Stimulated activated CD4-positive, alpha-beta T cell treated with anti-CD3 and anti-CD28 coated beads, Interleukin-15, amount 100 ng/mL, for 24 hours (primary cell): ENCODE measurements around the gene KIF22.
A peak's percentile ranks its signal among the peaks of the same experiment; 100 is the strongest.
"Not testable (repeated sequence)": the region's sequence is repeated elsewhere in the genome, so short reads cannot be mapped to it uniquely, and the experiment has no call there.

ENCODE experiments used
- DNase-seq: peaks from one replicate; pipeline ENCODE4 v3.0.0-alpha.2; 2020

The KIF22 gene

DNA sequence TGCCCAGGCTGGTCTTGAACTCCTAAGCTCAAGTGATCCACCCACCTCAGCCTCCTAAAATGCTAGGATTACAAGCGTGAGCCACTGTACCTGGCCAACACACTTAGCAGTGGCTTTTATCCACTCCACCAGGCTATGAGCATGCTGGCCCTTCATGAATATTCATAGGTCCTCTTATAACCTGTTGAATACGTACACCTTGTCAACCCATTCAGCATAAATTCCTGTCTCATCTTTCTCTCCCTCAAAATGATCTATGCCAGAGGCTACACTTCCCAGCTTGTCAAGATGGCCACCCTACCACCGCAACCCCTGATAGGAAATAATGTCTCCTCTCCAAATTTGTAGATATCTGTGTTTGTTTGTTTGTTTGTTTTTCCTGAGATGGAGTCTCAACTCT is 23.5 kb upstream of the KIF22 start:
- no peak for DNase-seq

DNA sequence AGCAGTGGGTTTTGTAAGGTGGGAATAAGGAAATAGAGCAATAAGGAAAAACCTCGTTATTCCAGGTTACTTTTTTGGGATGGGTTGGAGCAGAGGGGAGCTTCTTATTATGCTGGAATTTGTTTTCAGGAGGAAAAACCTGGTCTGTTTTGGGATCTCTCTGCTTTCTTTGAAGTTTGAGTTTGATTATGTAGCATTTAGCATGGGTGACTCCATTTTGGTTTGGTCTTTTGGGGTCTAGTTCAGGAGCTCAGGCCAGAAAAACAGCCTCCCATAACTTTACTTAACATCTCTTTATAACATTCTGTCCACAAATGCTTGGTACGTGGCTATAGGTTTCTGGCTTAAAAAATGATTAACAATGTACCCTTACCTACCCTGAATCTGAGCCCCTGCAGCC is 21.0 kb upstream of the KIF22 start:
- no peak for DNase-seq

DNA sequence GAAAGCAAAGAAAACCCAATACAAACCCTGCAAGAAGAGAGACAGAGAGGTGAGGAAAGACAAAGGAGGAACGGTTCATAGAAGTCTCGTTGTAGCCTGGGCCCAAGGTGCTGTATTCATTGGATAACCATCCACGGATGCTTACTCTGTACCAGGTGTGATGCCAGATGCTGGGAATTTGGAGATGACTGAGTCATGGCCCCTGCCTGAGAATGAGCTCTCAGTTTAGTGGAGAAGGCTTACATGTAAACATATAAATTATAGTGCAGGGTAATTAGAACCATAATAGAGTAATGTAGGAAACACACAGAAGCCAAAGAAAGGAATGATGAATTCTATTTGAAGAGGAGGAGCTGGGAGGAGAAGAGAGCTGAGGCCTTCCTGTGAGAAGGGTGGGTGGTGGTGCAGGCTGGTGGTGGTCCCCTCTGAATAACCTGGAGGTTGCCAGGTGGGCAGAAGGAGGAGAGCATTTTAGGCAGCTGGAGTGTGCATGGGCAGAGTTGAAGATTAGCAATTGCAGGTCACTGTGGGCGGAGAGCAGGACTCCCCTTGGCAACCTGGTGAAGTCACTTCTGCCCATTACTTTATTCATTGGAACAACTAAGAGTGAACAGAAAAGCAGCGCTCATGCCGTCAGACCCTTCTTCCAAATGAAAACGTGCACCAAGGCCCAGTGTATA is 20.2 kb upstream of the KIF22 start:
- no peak for DNase-seq

DNA sequence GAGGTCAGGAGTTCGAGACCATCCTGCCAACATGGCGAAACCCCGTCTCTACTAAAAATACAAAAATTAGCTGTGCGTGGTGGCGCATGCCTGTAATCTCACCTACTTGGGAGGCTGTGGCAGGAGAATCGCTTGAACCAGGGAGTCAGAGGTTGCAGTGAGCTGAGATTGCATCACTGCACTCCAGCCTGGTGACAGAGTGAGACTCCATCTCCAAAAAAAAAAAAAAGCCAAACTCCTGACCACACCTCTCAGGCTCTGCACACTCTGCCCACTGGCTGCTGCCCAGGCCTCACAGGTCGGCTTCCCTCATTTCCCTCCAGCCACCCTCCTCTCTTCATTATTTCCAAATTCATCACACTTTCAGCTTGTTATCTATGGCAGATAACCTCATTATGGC is 18.2 kb upstream of the KIF22 start:
- not testable (repeated sequence) for DNase-seq

DNA sequence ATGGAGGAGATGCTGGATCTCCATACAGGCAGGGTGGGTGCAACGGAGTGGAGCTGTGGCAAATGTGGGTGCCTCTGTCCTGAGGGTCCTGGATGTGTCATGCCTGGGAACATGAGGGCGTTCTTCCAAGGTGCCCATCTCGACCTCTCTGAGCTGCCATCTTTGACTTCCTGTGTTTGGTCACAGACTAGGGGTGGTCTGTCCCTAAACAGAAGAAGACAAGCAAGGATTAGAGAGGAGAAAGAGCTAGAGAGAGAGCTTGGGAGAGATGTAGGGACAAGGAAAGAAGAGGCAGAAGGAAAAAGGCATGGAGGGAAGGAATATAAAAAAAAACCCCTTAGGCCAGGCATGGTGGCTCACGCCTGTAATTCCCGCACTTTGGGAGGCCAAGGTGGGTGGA is 15.8 kb upstream of the KIF22 start:
- DNase-seq: no peak

DNA sequence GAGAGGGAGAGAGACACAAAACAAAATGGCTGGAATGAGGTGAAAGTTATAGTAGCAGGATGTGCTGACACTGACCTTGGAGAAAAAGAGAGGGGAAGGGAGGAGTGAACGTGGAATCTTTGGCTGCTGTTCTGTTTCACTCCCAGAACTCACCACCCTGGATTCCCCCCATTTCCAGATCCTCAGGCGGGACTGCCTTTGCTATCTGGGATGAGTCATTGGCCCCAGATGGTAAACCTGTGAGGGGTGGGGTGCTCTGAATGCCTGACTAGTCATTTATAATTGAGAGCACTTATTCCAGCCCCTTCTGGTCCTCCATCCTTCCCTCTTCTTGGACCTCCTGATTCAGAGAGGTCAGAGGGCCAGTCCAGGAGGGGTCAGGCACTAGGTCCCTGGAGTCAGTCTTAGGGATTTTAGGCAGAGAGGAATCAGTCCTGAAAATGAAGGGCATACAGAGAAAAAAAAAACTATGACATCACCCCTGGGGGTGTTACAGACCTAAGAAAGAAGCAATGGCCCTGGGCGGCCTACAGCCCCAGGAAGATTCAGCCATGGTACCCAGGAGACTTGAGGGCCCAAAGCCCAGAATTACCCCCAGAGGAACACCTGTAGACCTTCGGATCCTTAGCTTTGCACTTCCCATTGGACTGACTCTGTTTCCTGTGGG is 14.7 kb upstream of the KIF22 start:
- no peak for DNase-seq

DNA sequence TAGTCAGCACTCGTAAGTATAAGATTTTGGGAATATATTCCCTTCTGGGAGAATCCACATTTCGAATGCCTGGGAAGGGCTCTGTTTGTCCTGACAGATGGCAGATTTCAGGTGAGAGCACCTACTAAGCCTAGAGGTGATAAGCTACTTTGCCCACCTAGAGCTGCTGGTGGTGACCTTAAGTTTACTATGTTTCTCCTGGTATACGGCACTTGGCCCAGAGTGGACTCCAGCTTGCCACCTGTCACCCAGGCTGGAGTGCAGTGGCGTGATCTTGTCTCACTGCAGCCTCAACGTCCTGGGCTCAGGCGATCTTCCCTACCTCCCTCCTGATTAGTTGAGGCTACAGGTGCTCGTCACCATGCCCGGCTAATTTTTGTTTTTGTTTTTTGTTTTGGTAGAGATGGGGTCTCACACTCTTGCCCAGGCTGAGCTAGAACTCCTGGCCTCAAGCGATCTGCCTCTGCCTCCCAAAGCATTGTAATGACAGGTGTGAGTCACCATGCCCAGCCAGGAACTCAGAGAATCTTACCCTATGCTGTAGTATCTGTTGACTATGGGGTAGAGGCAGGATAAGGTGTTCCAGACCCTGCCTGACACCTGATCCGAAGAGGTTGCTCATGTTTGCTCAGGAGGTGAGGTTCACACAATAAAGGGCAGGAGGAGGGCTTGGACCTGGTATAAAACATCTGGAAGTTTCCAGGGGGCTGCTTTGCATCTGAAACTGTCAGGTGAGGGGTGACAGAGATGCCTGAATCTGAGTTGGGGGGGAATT is 12.8 kb upstream of the KIF22 start, which contains the start of gene ZG16:
TSS of gene ZG16 (plus strand) at position 681 of the 775 bp plus-strand sequence. CDS start 1,011 bp downstream, outside the sequence.
- DNase-seq: no peak

DNA sequence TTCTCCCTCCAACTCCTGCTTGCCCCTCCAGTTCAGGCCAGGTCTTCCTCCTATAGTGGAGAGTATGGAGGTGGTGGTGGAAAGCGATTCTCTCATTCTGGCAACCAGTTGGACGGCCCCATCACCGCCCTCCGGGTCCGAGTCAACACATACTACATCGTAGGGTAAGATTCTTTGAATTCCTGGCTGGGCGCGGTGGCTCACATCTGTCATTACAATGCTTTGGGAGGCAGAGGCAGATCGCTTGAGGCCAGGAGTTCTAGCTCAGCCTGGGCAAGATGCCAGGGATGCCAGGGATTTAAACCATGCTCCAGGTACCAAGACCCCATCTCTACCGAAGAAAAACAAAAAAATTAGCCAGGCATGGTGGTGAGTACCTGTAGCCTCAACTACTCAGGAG is 11.1 kb upstream of the KIF22 start:
- DNase-seq: no peak

DNA sequence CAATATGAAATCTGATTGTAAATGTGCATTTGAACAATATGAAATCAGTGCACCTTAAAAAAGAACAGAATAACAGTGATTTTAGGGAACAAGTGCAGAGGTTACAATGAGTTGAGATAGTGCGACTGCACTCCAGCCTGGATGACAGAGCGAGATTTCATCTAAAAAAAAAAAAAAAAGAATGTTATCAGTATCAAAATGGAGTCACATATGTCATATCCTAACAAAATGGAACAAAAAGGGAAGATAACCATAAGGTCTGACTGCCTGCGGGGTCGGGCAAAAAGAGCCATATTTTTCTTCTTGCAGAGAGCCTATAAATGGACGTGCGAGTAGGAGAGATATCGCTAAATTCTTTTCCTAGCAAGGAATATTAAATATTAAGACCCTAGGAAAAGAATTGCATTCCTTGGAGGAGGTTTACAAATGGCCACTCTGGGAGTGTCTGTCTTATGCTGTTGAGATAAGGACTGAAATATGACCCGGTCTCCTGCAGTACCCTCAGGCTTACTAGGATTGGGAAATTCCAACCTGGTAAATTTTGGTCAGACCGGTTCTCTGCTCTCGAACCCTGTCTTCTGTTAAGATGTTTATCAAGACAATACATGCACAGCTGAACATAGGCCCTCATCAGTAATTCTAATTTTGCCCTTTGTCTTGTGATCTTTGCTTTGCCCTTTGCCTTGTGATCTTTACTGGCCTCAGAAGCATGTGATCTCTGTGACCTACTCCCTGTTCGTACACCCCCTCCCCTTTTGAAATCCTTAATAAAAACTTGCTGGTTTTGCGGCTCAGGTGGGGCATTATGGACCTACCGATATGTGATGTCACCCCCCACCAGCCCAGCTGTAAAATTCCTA is 7.2 kb upstream of the KIF22 start:
- not testable (repeated sequence) for DNase-seq

DNA sequence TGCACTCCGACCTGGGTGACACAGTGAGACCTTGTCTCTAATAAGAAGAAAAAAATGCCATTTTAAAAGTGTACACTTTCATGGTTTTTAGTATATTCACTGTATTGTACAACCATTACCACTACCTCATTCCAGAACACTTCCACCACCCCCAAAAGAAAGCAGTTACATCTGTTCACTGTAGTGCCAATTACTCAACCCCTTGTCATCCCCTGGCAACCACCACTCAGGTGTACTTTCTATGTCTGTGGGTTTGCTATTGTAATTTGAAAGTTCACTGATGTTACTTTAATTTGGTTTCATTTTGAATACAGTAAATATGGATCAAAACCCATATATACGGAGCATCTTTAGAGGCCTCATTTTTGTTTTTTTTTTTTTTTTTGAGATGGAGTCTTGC is 6.4 kb upstream of the KIF22 start:
- DNase-seq: peak; percentile 53

DNA sequence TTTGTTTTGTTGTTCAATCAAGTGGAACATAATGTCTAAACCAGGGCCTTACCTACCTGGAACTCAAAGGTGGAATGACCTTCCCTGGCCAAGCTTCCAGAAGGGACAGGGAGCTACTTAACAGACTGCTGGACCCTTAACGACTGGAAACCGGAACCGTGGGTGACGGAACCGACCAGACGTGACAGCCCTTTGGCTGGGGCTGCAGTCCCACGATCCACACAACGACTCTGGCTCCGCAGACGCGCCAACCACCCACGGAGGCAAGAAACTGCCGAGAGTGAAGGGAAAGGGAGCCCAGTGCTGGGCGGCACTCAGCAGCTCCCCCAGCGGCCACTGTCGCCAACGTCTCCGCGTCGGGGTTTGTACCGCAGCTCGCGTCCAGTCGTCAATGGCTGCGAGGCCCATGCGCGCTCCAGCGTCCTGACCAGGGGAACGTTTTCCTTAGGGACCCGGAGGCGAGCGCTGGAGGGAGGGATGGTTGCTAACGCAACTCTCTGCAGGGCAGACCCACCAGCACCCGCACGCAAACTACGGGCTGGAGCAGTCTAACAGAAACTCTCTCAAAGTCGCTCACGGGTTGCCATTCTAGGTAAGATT is 5.5 kb upstream of the KIF22 start:
- peak; percentile 84 for DNase-seq

DNA sequence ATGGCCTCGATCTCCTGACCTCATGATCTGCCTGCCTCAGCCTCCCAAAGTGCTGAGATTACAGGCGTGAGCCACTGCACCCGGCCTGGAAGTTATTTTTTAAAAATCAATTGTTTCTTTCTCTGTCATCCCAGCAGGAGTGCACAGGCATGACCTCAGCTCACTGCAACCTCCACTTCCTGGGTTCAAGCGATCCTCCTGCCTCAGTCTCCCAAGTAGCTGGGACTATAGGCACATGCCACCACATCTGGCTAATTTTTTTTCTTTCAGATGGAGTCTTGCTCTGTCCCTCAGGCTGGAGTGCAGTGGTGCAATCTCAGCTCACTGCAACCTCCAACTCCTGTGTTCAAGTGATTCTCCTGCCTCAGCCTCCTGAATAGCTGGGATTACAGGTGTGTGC is 3.4 kb upstream of the KIF22 start:
- not testable (repeated sequence) for DNase-seq

DNA sequence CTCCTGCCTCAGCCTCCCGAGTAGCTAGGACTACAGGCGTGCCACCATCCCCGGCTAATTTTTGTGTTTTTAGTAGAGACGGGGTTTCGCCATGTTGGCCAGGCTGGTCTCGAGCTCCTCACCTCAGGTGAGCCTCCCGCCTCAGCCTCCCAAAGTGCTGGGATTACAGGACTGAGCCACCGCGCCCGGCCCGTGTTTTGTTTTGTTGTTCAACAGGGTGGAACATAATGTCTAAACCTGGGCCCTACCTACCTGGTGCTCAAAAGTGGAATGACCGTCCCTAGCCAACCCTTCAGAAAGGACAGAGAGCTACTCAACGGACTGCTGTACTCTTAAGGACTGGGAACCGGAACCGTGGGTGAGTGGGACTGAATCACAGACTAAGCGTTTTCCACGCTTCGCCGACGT is 772 bp upstream of the KIF22 start:
- no peak for DNase-seq

DNA sequence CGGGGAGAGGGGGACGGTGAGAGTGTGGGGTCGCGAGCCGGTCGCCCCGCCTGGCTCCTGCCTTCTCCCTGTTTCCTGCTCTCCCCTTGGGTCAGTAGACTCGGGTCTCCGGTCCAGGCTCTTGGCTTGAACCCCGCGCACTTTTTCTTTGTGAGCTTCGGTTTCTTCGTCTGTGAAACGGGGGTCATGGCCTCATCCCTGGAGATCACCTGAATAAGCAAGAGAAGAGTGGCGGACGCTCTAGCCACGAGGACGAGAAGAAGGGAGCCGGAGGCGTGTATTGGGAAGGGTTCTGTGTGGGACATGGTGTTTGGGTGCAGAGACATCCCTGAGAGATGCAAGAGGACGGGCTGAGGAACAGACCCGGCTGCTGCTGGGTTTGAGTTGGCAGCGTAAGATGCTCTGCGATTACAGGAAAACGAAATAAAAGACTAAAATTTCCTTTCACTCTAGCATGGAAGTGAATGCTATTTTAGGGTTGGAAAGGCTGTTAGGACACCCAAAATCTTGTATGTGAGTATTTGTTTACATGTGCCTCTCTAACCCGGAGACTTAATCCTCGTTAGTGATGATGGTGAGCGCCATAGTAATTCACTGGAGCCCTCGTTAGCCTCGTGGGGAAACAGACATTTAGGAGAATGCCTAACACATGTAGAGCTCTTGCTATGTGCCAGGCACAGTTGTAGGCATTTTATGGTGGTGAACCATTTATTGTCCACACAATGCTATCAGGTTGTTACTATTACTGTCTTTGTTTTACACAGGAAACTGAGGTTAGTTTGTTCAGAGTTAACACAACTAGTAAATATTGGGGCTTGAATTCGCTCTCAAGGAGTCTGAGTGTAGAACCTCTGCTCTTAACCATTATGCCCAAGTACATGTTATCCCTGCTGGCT is 646 bp downstream of the KIF22 start:
- peak; percentile 29 for DNase-seq

DNA sequence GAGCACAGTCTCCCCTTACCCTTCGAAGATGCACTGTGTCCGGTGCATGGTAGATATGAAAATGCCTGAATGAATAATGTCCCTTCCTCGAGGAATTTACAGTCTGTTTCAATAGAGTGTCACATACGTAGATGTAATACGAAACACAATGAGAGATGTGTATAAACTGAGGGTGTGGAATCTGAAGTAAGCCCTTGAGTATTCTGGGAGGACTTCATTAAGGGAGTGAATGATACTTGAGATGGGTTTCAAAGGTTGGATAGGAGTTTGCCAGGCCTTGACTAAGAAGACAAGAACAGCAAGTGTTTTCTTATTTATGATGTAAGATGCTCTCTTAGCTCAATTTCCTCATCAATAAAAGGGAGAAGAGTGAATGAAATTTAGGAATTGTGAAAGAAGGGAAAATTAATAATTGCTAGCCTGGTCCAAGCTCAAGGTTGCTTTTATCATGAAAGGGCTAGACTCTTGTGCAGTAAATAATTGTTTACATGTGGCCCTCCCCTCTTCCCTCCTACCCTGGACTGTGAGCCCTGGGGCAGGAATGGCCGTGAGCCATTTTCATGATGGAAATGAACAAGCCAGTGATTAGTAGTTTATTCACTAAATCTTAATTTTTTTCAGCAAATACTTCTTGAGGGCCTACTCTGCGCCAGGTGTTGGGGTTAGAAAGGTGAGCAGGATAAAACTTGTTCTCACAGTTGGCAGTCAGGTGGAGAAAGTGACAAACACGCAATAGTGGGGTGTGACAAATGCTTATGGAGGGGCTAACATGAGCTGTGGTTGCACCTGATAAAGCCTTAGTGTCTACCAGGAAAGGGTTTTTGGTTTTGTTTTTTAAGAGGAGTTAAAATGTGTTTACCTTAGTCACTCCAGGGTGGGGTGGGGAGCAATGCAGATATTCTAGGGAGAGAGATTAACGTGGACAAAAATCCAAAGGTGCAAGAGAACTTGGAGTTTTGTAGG is 1.6 kb downstream of the KIF22 start:
- DNase-seq: no peak

DNA sequence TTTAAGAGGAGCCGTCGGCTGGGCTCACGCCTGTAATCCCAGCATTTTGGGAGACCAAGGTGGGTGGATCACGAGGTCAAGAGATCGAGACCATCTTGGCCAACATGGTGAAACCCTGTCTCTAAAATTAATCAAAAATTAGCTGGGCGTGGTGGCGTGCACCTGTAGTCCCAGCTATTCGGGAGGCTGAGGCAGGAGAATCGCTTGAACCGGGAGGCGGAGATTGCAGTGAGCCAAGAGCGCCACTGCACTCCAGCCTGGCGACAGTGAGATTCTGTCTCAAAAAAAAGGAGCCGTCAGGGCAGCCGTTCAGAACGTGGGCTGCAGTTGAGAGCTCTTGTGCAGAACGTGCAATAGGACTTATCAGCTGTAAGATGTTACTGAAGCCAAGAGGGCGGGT is 2.6 kb downstream of the KIF22 start:
- not testable (repeated sequence) for DNase-seq

DNA sequence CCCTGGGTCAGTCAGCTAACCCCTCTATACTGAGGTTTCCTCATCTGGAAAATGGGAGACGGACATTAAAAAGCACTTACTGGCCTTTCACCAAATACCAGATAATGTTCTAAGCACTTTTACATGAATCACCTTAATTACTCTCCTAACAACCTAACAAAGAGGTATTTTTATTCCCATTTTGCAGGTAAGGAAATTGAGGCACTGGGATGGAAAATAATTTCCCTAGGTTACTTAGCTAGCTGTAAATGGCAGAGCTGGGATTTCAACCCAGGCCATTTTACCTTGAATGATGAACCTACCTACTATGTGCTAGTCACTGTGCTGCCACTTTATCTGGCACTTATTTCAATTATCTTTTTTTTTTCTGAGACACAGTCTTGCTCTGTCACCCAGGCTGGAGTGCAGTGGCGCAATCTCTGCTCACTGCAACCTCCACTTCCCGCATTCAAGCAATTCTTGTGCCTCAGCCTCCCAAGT is 3.7 kb downstream of the KIF22 start:
- no peak for DNase-seq

DNA sequence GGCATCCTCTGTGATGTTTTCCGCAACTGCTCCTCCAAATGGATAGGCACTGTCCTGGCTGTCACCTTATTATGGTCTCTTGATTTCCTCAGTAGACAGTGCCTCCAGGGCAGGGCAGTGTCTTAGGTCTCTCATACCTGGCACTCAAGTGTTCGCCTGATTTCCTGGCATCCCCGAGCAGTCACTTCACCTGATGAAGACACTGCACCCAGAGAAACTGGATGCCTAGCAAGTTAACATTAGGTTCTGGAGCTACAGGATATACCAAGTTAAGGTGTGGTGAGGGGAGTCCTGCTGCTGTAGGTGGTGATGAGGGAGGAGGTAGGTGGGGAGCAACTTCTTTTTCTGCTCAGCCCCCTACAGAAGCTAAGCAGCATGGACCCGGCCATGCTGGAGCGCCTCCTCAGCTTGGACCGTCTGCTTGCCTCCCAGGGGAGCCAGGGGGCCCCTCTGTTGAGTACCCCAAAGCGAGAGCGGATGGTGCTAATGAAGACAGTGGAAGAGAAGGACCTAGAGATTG is 11.9 kb downstream of the KIF22 start:
- no peak for DNase-seq

DNA sequence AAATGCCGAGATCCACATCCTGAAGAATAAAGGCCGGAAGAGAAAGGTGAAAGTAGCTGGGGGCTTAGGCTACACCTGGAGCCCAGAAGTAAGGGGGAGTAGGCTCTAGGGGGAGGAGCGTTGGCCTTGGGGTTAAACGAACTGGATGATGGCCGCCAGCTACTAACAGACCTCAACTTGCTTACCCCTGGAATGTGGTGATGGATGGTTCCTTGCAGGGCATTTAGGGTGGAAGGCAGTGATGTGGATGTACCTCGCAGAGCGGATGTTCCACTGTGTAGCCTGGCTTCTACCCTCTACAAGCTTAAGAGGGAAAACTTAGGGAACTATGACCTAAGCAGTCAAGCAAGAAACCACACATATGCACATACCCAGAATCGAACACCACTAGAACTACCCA is 13.5 kb downstream of the KIF22 start:
- DNase-seq: no peak
